GM12892 (cell line): Measurements from ENCODE around the gene CLIC4.

Source experiments
- POLR2A ChIP-seq: IDR thresholded peaks from 2 replicates; pipeline ENCODE4 v1.6.1; 2011; ENCODE audit warnings: low read depth, low read length, control low read depth
- POLR2AphosphoS5 ChIP-seq: IDR thresholded peaks from 2 replicates; pipeline ENCODE4 v1.6.1; 2011; ENCODE audit warnings: low read depth, low read length, control low read depth

GRCh38 chr1:24732186-24732885, 12.9 kb upstream of the CLIC4 start:
- TF ChIP-seq POLR2A (no peak), POLR2AphosphoS5 (no peak)
